Aorta (tissue), 5 donors: ENCODE data around the gene TCL1A. TPM values are rescaled to one million over a fixed set of nuclear protein-coding genes. Genes with fewer than 3 reads are reported as not detected.
"Not testable (repeated sequence)": the region's sequence is repeated elsewhere in the genome, so short reads cannot be mapped to it uniquely, and the experiment has no call there.

Experiments
- ATAC-seq: fragments of 200-7000 bp; cut with Tn5 transposase; one replicate; pipeline ENCODE4 v1.9.1; 2022; ENCODE audit warnings: moderate library complexity; ENCODE audit not compliant: low FRiP score
- DNase-seq, 2 donors: peaks; one replicate each; pipeline ENCODE4 v3.0.0-alpha.2; 2020
- H3K27ac ChIP-seq, 2 donors: one replicate each; pipeline ENCODE4 v1.5.1; 2013; ENCODE audit warnings: low read length in 2 of 2, mild to moderate bottlenecking in 2 of 2, moderate library complexity in 2 of 2, control low read depth in 1 of 2, inconsistent platforms in 1 of 2, low read depth in 1 of 2
- H3K27me3 ChIP-seq, 2 donors: one replicate each; pipeline ENCODE4 v1.6.1; 2013; ENCODE audit warnings: control low read depth in 1 of 2, low read length in 1 of 2, mild to moderate bottlenecking in 1 of 2, moderate library complexity in 1 of 2; ENCODE audit not compliant: insufficient read depth in 2 of 2, control insufficient read depth in 1 of 2
- H3K36me3 ChIP-seq, 2 donors: one replicate each; pipeline ENCODE4 v1.6.1; 2013; ENCODE audit warnings: control low read depth in 1 of 2, low read length in 1 of 2, mild to moderate bottlenecking in 1 of 2; ENCODE audit not compliant: insufficient read depth in 2 of 2, control insufficient read depth in 1 of 2
- H3K4me1 ChIP-seq, 2 donors: one replicate each; pipeline ENCODE4 v1.6.1; 2013; ENCODE audit warnings: low read length in 2 of 2, control low read depth in 1 of 2, mild to moderate bottlenecking in 1 of 2, moderate library complexity in 1 of 2; ENCODE audit not compliant: insufficient read depth in 2 of 2, control insufficient read depth in 1 of 2
- H3K4me3 ChIP-seq, 2 donors: one replicate each; pipeline ENCODE4 v1.5.1; 2013; ENCODE audit warnings: low read length in 2 of 2, control low read depth in 1 of 2, mild to moderate bottlenecking in 1 of 2
- H3K9me3 ChIP-seq: one replicate; pipeline ENCODE4 v1.6.1; 2013; ENCODE audit warnings: mild to moderate bottlenecking, low read length; ENCODE audit not compliant: control insufficient read depth
- WGBS, 2 donors: extraction: QIAGEN DNeasy Blood & Tissue Kit; methylation state at CpG; one replicate each; pipeline ENCODE4 v1.1.7; 2013; 5-methylcytosine and 5-hydroxymethylcytosine counted together
- intact Hi-C, 2 donors: fragments of 100-400 bp; cut with DNase I; formaldehyde crosslinking; loops; one replicate each; pipeline versions ENCODE4 v1.14.2 to v1.15.0; 2022
- polyA plus RNA-seq, 2 donors: library from polyadenylated mRNA; stranded (reverse); fragments of 200-250 nt; gene quantifications; one replicate each; pipeline ENCODE4 v1.2.3, GENCODE V29; 2013
- total RNA-seq, 2 donors: library from RNA; stranded (reverse); fragmentation: NEBNext Ultra II Directional; extraction: Animal tissue kit (Norgen Biotek cat#: 25700); gene quantifications; one replicate each; pipeline ENCODE4 v1.2.1, GENCODE V29; 2021
- donor health status: healthy with polysubstance abuse.
- donor health status: Bipolar disorder and iron deficiency.
- donor health status: DM: no; HTN: no; CAD: no.
- donor health status: DM: no; HTN: no; CAD: no.
- donor health status: DM: yes; HTN: yes; CAD: no.

The TCL1A gene
- total and polyA plus RNA-seq, 4 donors: not detected

DNA sequence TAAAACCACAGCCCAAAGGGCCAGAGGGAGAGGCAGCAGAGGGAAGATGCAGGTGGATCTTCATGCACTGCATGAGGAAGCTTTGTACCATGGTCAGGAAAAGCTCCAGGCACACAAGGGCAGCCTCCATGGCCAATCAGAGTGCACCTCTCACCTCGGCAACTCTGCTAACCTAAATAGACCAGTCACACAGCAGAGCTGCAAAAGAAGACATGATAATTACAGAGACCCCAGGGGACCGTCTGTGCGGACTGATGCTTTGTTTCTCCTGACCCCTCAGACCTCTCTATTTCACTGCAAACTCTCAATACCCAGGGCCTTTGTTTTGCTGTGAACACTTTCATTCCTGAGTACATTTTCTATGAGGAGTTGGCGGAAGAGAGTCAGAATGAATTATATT lies 38.4 kb downstream of the TCL1A start:
- no peaks in the 10 kb centered on the region for H3K36me3 ChIP-seq
- intact Hi-C loops: no loop called here
- no peak overlapping the region for H3K4me3 ChIP-seq
- H3K27me3 ChIP-seq: no peaks in the 10 kb centered on the region
- no peak for ATAC-seq
- H3K27ac ChIP-seq: no peak overlapping the region
- DNase-seq: no peak
- WGBS, 2 donors: 50 to 51% methylated on average over 4 of the region's 4 CpGs
- H3K4me1 ChIP-seq: no peaks in the 10 kb centered on the region
- peaks cover 2% of the 10 kb centered on the region for H3K9me3 ChIP-seq

DNA sequence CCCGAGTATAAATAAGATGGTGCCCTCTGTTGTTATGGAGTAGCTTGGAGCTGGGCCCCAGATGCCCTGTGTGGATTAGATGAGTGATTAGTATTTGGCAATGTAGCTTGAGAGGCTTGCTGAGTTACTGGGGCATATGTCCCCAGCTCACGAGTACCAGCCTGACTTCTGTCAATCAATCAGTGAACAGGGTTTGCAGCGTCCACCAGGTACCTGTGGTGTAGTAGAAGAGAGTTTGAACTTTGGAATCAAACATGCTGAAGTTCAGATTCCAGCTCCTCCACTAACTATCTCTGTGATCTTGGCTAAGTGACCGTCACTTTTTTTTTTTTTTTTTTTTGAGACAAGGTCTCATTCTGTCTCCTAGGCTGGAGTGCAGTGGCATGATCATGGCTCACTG lies 39.3 kb downstream of the TCL1A start:
- H3K36me3 ChIP-seq: no peaks in the 10 kb centered on the region
- DNase-seq: no peak
- H3K4me3 ChIP-seq: no peak overlapping the region
- no peaks in the 10 kb centered on the region for H3K4me1 ChIP-seq
- intact Hi-C loops: no loop called here
- H3K27me3 ChIP-seq: no peaks in the 10 kb centered on the region
- ATAC-seq: no peak
- WGBS, 2 donors: 81 to 82% methylated on average over 4 of the region's 4 CpGs
- H3K27ac ChIP-seq: no peak overlapping the region
- peaks cover 2% of the 10 kb centered on the region for H3K9me3 ChIP-seq

DNA sequence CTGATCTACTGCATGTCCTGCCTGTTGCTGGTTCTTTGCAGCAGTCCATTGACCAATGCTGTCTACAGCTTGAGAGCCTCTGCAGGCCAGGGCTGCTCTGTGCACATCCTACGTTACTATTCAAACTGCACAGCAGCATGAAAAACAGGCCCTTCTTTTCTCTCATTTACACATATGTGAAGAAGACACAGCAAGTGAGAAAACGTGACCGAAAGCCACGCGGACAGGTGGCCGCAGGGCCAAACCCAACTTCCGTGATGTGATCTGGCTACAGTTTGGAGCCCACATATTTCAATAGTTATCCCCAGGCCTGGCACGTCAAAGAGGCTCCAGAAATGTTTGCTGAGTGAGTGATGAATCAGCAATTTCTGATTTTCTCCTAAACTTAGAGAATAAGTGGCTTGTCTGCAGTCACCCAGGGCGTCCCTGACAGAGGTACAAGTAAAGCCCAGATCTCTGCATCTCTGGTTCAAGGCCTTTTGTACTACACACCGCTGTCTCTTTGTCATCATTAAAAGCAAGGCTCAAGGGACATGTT lies 45.6 kb downstream of the TCL1A start:
- ATAC-seq: no peak
- intact Hi-C loops: no loop called here
- DNase-seq: no peak
- H3K36me3 ChIP-seq: no peaks in the 10 kb centered on the region
- WGBS, 2 donors: 71 to 75% methylated on average over 10 of the region's 10 CpGs
- no peak overlapping the region for H3K4me3 ChIP-seq
- no peaks in the 10 kb centered on the region for H3K9me3 ChIP-seq
- no peaks in the 10 kb centered on the region for H3K27me3 ChIP-seq
- no peaks in the 10 kb centered on the region for H3K4me1 ChIP-seq
- no peak overlapping the region for H3K27ac ChIP-seq

DNA sequence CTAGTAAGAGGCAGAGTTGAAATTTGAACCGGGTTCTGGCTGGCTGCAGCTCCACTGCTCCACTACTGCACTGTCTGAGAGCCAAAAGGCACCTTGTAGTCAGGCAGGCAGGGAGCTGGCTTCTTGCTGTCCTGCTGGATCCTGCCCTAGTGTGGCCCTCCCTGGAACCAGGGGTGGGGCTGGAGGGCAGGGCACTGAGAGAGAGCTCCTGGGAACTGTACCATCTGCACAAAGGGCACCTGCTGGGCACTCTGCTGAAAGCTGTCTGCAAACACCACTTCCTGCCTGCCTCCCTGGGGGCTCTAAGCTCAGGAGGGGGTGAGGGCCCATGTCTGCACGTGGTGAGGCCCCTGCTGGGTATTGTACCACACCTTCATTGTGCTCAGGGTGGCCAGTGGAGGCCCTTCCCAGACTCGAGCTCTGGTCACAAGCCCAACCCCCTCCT lies 46.7 kb downstream of the TCL1A start:
- WGBS, 2 donors: 21 to 37% methylated on average over 2 to 3 of the region's 3 CpGs
- H3K4me1 ChIP-seq: no peaks in the 10 kb centered on the region
- H3K36me3 ChIP-seq: no peaks in the 10 kb centered on the region
- no peaks in the 10 kb centered on the region for H3K9me3 ChIP-seq
- H3K27ac ChIP-seq: no peak overlapping the region
- no peaks in the 10 kb centered on the region for H3K27me3 ChIP-seq
- H3K4me3 ChIP-seq: no peak overlapping the region
- intact Hi-C loops: no loop called here
- DNase-seq (no peak), ATAC-seq (no peak)

DNA sequence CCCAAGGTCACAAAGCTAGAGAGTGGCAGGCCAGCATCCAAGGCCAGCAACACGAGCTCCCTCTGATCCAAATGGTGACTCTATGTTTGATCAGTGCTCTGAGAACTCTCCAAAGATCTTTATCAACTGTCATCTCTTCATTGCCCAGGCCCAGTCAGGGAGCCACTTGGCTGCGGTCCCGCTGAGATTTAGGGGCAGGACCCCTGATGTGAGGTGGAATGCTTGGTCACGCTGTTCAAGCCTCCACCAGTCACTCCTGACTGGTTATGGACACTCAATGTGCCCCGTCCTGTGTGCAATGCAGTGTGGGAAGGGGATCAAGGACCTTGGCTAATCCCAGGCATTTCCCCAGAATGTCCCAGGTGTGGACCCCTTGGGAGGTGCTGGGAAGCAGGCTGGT lies 47.5 kb downstream of the TCL1A start:
- 71 to 75% methylated on average over 5 of the region's 5 CpGs for WGBS, 2 donors
- intact Hi-C loops: no loop called here

DNA sequence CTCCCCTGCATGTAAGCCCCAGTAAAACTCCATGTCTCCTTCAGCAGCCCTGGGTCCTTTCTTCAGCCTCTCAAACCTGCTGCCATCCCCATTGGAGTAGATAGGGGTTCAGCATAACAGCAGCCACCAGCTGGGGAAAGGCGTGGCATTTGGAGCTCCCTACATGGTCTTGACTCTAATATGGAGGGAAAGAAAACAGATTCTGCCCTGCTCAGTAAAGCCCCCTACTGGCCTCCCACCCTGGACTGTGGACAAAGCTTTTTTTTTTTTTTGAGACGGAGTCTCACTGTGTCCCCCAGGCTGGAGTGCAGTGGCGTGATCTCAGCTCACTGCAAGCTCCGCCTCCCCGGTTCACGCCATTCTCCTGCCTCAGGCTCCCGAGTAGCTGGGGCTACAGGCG lies 48.4 kb downstream of the TCL1A start:
- H3K4me3 ChIP-seq, H3K27ac ChIP-seq, DNase-seq, intact Hi-C loops, H3K4me1 ChIP-seq, H3K27me3 ChIP-seq, ATAC-seq, H3K36me3 ChIP-seq, H3K9me3 ChIP-seq: not testable (repeated sequence)
- 66 to 70% methylated on average over 8 of the region's 8 CpGs for WGBS, 2 donors

More for the DNA sequence above, 47.5 kb downstream of the TCL1A start:
- Histone ChIP-seq H3K4me3 (no peak overlapping the region), H3K27ac (no peak overlapping the region), H3K27me3 (no peaks in the 10 kb centered on the region), H3K4me1 (no peaks in the 10 kb centered on the region), H3K36me3 (no peaks in the 10 kb centered on the region), H3K9me3 (no peaks in the 10 kb centered on the region)
- DNase-seq (no peak), ATAC-seq (no peak)

DNA sequence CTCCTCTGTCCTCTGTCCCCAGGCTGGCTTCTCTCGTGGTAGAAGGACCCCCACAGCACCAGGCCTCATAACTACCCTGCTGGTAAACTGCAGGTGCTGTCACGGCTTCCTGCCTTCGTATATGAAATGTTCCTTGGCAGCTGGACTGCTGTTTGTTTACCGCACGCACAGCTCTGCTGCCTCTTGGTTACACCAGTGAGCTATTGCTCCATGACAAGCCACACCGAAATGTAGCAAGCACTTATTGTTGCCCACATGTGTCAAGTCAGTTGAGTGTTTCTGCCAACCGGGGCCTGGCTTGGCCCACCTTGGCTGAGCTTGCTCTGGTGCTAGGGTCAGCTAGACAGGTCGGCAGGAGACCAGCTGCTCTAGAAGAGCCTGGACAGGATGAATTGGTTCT lies 49.4 kb downstream of the TCL1A start:
- H3K36me3 ChIP-seq: no peaks in the 10 kb centered on the region
- intact Hi-C loops: no loop called here
- no peak for ATAC-seq
- H3K4me3 ChIP-seq: no peak overlapping the region
- no peaks in the 10 kb centered on the region for H3K4me1 ChIP-seq
- WGBS, 2 donors: 82 to 86% methylated on average over 8 of the region's 8 CpGs
- H3K27me3 ChIP-seq: no peaks in the 10 kb centered on the region
- DNase-seq: no peak
- H3K27ac ChIP-seq: no peak overlapping the region
- no peaks in the 10 kb centered on the region for H3K9me3 ChIP-seq

DNA sequence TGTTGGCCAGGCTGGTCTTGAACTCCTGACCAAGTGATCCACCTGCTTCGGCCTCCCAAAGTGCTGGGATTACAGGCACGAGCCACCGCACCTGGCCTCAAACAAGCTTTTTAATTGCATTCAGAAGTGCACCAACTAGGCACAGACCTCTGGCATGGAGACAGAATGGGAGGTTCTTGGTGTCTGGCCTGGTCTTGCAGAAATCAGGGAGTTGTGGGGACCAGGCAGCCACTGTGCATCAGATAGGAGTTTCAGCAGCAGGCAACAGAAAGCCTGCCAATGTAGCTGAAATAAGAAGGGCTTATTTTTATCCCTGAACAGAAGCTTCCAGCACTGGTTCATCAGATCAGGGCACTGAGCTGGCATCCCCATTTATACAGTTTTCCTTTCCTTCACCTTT lies 49.9 kb downstream of the TCL1A start:
- DNase-seq: no peak
- intact Hi-C loops: no loop called here
- no peak for ATAC-seq
- no peaks in the 10 kb centered on the region for H3K4me1 ChIP-seq
- no peaks in the 10 kb centered on the region for H3K36me3 ChIP-seq
- no peaks in the 10 kb centered on the region for H3K9me3 ChIP-seq
- H3K27me3 ChIP-seq: no peaks in the 10 kb centered on the region
- H3K4me3 ChIP-seq: no peak overlapping the region
- H3K27ac ChIP-seq: no peak overlapping the region
- 84 to 91% methylated on average over 3 of the region's 3 CpGs for WGBS, 2 donors

DNA sequence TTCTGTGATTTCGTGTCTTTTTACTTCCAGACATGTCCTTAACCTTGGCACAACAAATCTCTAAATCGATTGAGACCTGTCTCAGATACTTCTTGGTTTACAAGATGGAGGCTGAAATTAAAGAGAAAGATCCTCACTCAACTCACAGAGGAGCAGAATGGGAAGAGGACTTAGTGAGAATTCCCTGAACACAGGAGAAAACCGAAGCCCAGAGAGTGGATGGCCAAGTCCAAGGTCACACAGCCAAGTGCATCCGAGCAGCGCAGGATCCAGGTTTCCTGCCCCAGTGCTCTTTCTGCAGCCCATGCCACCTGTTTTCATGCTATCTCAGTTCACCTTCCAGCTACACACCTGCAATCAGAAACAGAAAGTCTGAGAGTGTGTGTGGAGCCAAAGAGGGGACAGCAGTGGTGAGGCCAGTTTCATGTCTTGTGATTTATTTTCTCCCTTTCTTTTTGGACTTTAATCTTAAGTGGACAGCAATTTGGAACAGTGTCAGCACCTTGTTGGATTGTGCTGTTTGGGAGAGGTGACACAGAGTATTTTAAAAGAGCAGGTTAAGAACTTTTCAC lies 50.6 kb downstream of the TCL1A start:
- DNase-seq (no peak), ATAC-seq (no peak)
- Histone ChIP-seq H3K36me3 (no peaks in the 10 kb centered on the region), H3K27me3 (no peaks in the 10 kb centered on the region), H3K4me3 (no peak overlapping the region), H3K9me3 (no peaks in the 10 kb centered on the region), H3K27ac (no peak overlapping the region), H3K4me1 (no peaks in the 10 kb centered on the region)
- intact Hi-C loops: no loop called here
- WGBS, 2 donors: 77 to 80% methylated on average over 5 of the region's 5 CpGs
